ENCODE data around the gene PPP2R3B. TPM values are rescaled to one million over a fixed set of nuclear protein-coding genes. Genes with fewer than 3 reads are reported as not detected.
"Not testable (repeated sequence)": the region's sequence is repeated elsewhere in the genome, so short reads cannot be mapped to it uniquely, and the experiment has no call there.

PPP2R3B gene
- polyA plus RNA-seq, 3 donors: 6.6 to 13.2 (median 7.1) TPM

DNA sequence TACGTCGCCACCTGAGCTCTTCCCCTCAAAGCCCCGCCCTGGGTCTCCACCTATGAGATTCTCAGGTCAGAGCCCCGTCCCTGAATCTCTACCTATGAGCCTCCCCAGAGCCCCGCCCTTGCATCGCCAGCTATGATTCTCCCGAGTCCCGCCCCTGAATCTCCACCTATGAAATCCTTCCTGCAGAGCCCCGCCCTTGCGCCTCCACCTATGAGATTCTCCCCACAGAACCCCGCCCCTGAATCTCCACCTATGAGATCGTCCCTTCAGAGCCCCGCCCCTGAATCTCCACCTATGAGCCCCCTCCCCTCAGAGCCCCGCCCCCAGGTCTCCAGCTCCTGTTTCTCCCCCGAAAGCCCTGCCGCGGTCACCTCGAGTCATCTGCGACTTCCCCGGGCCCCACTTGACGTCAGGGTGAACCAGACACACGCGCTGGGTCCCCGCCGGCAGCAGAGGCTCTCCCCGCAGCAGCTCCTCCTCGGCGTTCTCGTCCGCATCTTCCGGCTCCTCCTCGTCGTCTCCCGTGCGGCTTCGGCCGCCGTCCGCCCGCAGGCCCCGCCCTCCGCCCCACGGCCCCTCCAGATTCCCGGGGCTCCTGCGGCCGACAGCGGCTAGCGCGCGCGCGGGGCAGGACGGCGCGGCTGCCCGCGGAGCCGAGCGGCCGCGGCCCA lies 68.5 kb downstream of the PPP2R3B start:
- H3K27ac ChIP-seq (ENCODE audit: low read depth, low read length): peak overlapping the region; percentile 97
- WGBS, 3 donors: 1% methylated on average over 53 to 61 of the region's 61 CpGs

DNA sequence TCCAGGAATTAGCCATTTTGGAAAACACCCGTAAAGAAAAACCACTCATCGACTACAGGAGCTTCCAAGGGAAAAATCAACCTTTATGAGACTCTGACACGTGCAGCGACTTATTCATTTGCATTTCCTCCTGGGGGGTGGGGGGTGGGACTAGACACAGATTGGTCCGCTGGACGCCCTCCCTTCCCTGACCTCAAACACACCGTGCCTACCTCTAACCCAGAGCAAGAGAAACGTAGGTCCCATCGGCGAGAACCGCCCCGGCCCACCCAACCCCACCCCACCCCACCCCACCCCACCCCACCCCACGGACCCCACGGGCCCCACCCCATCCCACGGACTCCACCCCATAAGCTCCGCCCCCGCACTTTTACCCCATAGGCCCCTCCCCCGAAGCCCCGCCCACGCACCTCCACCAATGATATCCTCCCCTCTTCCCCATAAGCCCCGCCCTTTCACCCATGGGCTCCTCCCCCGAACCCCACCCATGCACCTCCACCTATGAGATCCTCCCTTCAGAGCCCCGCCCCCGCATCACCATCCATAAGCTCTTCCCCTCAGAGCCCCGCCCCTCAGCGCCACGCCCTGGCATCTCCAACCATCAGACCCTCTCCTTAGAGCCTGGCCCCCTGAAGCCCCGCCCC lies 69.2 kb downstream of the PPP2R3B start:
- peak overlapping the region; percentile 52 for H3K27ac ChIP-seq (ENCODE audit: low read depth, low read length)
- 49 to 60% (median 56%) methylated on average over 16 to 24 of the region's 28 CpGs for WGBS, 3 donors

DNA sequence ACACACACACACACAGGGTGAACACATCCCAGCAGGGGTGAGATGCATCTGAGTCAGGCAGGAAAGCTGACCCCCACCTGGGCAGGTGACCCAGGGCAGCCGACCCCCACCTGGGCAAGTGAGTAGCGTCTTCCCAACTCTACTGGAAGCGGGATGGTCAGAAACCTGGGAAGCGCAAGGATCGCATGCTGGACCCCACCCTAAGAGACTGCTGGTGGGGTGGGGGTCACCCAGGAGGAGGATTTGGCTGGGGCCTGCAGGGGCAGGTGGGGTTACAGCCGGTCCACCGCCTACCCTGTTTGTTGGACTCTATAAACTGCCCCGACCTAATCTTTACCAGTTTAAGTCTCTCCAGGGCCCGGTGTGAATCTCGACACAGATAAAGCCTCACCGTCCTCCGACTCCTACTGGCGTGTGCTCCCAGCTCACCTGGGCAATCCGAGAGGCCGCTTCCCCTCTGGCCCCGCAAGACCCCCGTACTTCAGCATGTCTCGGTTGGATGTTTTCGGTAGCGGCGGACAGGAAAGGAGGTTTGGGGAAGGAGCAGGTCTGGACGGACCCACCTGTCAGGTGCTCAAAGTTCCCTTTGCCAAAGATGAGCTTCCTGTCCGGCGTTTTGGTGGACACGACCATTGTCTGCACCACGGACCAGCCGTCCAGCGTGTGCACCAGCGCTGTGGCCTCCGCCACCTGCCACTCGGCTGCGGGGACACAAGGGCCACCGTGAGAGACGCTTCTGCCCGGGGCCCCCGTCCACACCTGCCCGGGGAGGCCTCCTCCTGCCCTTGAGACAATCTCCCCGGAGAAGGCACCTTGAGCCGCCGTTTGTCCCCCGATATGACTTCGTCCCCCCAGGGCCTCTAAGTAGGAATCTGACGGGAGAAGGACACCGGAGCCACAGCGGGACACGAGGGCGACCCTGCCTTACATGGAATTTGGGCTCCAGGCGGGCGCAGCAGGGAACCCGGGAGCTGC lies 70.1 kb downstream of the PPP2R3B start:
- no peak overlapping the region for H3K27ac ChIP-seq (ENCODE audit: low read depth, low read length)
- WGBS, 3 donors: 89 to 95% (median 93%) methylated on average over 50 of the region's 50 CpGs

DNA sequence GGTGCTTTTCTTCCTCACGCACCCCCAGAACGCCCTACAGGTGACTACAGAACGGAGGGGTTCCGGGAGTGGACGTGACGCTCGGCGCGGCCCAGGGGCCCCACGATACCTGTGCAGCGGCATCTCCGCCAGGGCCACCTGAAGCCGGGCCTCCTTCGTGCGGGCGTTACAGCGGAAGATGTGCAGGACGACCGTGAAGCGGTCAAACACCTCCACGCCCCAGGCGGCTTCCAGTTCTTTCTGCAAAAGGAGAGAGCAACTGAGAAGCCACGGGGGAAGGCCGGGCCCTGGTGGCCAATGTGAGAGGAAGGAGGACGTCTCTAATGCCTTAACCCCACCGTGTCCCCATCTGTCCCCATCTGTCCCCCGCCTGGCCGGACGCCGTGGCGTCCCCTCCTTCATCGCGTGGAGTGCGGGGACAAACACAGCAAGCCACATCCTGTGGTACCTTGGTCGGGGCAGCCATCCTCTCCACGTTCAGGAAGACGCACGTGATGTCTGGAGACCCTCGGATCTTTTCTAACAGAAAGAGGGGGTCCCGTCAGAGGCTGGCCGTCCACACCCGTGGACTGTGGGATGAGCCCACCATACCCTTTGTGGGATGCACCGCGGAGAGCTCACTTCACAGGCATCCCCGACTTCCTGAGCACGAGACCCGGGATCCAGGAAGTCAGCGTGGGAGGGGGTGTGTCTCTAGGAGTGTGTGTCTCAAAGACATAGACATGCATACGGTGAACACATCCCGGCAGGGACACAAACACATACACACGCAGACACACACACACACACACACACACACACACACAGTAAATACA lies 71.7 kb downstream of the PPP2R3B start:
- 90 to 92% (median 91%) methylated on average over 47 to 51 of the region's 51 CpGs for WGBS, 3 donors
- H3K27ac ChIP-seq (ENCODE audit: low read depth, low read length): no peak overlapping the region

DNA sequence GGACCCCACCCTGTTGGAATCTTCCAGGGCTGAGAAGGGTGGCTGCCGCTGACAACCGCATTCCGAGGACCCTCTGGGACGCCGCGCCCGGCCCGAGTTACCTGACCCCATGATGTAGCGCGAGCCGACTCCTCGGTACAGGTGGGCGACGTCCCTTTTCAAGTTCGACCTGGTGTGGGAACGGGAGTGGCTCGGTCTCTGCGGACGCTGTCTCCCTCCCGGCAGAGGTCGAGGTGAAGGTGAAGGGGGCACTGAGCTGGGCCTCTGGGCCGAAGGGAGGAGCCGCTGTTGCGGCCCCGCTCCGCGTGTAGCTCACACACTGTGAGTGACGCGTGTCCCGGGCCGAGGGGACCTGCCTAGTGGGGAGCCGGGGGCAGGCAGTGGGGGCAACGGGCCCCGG lies 72.7 kb downstream of the PPP2R3B start:
- no peak overlapping the region for H3K27ac ChIP-seq (ENCODE audit: low read depth, low read length)
- WGBS, 3 donors: 97 to 98% (median 98%) methylated on average over 32 to 34 of the region's 34 CpGs

DNA sequence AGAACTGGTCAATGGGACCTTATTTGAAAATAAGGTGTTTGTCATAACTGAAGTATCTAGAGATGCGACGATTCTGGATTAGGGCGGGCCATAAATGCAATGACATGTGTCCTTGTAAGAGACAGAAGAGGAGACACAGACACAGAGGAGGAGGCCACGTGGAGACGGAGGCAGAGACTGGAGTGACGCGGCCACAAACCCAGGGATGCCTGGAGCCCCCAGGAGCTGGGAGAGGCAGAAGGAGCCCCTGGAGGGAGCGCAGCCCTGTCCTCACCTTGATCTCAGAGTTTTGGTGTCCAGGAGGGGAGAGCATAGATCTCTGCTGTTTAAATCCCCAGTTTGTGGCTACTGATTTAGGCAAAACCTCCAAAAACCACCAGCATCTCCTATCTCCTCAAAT lies 73.2 kb downstream of the PPP2R3B start:
- H3K27ac ChIP-seq (ENCODE audit: low read depth, low read length): no peak overlapping the region
- WGBS, 3 donors: 89 to 98% (median 95%) methylated on average over 8 of the region's 8 CpGs

DNA sequence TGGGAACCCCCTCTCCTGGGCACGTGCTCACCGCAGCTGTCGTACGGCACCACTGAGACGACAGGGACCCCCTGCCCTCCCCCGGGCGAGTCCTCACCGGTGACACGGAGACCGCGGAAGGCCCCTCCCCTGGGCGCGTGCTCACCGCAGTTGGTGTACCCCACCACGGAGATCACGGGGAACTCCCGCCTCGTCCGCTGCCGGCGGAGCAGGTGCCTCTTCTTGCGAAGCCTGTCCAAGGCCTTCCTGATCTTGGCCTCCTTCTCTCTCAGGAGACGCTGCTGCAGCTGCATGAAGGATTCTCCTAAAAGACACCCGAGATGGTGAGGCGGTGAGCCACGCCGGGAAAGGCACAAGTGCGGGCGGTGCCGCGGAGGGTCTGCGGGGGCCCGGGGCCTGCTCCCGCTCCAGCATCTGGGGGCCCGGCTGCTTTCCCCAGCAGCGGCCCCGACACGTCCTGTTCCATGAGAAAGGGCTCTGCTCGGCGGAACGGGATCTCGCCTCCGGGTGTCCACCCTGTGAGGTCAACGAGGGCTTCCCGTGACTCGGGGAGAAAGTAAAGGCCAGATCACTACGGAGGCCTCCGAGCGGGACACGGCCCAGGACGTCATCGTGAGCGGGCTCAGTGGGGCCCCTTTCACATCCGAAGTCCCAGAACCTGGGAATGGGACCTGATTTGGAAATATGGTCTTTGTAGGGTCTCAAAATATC lies 73.9 kb downstream of the PPP2R3B start:
- no peak overlapping the region for H3K27ac ChIP-seq (ENCODE audit: low read depth, low read length)
- 93 to 97% (median 96%) methylated on average over 52 to 54 of the region's 54 CpGs for WGBS, 3 donors

DNA sequence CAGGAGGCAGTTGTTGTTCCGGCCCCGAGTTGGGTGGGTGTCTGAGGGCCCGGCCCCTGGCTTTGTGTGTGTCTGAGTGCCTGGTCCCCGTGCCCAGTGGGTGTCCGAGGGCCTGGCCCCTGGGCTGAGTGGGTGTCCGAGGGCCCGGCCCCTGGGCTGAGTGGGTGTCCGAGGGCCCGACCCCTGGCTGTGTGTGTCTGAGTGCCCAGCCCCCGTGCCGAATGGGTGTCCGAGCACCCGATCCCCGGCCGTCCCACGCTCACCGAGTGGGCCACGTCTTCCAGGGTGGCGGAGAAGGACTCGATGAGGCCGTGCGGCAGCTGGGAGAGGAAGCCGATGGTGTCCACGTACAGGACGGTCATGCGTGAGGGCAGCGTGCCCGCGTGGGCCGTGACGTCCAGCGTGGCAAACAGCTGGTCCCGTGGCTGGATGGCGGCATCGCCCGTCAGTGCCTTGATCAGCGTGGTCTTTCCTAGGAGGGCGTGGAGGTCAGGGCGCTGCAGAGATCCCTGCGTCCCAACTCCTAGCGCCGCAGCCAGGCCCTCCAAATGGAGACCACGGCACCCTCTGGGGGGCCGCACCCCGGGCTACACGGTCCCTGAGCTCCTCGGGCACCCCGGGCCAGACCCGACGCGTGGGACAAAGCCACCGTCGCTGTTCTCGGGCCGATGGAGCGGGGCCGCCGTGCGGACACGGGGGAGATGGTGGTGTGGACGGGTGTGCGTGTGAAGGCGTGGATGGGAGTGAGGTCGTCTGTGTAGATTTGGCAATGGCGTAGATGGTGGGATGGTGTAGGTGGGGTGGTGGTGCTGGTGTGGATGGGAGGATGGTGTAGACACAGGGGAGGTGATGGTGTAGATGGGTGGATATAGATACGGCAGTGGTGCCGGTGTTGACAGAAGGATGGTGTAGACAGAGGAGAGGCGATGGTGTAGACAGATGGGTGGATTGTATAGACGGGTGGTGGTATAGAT lies 75.3 kb downstream of the PPP2R3B start:
- H3K27ac ChIP-seq (ENCODE audit: low read depth, low read length): no peak overlapping the region
- WGBS, 3 donors: 94 to 95% (median 95%) methylated on average over 61 to 69 of the region's 69 CpGs

DNA sequence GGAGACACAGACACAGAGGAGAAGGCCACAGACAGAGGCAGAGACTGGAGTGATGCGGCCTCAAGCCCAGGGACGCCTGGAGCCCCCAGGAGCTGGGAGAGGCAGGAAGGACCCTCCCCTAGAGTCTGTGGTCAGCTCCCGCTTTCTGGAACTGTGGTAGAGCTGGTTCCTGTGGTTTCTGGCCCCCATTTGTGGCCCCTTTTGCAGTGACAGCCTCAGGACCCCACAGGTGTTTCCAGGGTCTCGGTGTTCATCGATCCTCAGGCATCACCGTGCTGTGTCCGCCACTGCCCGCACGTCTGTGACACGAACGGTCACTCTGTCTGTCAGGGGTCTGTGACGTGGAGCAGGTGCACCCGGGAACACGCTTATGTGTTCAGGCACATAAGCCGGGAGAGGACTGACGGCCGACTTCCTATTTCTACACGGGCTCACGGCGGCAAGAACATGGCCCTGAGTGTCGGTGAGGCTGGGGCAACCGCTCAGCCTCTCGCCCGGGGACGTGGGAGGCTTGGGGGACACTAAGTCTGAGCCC lies 76.0 kb downstream of the PPP2R3B start:
- WGBS, 3 donors: 91 to 94% (median 92%) methylated on average over 25 of the region's 25 CpGs

DNA sequence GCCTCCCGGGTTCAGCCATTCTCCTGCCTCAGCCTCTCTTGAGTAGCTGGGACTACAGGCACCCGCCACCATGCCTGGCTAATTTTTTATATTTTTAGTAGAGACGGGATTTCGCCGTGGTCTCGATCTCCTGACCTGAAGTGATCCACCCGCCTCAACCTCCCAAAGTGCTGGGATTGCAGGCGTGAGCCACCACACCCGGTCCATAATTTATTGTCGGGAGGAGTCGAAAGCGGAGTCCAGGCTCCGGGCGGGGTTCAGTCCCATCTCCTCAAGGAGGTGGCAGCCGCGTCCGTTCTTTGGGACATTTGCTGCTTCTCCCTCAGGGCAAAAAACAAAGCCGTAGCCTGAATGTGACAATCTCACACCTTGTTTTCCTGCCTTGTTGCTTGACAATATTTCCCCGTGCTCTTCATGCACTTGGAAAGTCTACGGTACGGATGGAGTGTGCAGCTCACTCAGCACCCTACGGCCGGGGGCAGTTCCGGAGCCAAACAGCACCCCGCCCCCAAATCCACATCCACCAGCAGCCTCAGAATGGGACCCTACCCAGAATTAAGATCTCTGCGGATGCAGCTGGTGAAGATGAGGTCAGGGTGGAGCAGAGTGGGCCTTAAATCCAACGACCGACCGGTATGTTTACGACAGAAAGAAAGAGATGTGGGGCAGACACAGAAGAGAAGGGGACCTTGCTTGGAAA lies 77.7 kb downstream of the PPP2R3B start:
- no peak overlapping the region for H3K27ac ChIP-seq (ENCODE audit: low read depth, low read length)
- 94 to 95% (median 95%) methylated on average over 30 of the region's 30 CpGs for WGBS, 3 donors

More for the DNA sequence above, 76.0 kb downstream of the PPP2R3B start:
- H3K27ac ChIP-seq (ENCODE audit: low read depth, low read length): no peak overlapping the region

DNA sequence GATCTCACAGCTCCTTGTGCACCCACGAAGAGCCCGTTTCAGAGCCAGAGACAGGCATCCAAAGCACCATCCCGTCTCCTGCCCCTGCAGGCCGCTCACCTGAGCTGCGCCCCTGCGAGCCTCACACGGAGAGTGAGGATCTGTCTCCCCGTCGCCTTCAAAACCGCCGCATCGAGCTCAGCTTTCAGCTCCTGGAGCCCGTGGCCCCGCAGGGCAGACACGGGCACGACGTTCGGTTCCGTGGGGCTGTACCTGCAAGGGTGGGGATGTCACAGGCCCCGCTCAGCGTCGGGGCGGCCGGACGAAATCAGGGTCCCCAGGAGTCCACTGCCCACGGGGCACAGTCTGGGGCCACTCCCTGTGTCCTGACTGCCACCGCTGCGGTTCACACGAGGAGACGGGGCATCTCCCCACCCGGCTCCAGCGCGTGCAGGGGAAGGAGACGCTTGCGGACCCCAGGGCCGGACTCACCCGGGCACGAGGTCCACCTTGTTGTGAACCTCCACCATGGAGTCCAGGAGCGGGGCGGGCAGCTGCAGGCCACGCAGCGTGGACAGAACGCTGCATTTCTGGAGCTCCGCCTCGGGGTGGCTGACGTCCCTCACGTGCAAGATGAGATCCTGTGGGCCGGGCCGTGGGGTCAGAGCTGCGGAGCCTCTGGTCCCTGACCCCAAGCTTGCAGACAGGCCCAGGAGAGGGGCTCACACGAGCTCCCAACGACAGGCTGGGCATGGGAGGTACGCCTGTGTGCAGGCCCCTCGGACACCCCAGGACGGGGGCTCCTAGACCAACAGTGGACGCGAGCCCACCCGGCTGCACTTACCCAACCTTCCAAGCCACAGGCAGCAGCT lies 79.2 kb downstream of the PPP2R3B start:
- WGBS, 3 donors: 96 to 98% (median 96%) methylated on average over 51 to 58 of the region's 58 CpGs
- H3K27ac ChIP-seq (ENCODE audit: low read depth, low read length): no peak overlapping the region

DNA sequence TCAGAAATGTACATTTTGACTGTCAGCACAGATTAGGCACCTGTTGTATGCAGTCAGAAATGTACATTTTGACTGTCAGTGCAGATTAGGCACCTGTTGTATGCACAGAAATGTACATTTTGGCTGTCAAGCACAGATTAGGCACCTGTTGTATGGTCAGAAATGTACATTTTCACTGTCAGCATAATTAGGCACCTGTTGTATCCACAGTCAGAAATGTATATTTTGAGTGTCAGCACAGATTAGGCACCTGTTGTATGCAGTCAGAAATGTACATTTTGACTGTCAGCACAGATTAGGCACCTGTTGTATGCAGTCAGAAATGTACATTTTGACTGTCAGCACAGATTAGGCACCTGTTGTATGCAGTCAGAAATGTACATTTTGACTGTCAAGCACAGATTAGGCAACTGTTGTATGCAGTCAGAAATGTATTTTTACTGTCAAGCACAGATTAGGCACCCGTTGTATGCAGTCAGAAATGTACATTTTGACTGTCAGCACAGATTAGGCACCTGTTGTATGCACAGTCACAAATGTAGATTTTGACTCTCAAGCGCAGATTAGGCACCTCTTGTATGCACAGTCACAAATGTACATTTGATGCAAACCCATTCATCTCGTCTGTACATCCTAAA lies 80.0 kb downstream of the PPP2R3B start:
- not testable (repeated sequence) for H3K27ac ChIP-seq (ENCODE audit: low read depth, low read length)
- WGBS, 3 donors: 96 to 99% (median 97%) methylated on average over 3 of the region's 3 CpGs

DNA sequence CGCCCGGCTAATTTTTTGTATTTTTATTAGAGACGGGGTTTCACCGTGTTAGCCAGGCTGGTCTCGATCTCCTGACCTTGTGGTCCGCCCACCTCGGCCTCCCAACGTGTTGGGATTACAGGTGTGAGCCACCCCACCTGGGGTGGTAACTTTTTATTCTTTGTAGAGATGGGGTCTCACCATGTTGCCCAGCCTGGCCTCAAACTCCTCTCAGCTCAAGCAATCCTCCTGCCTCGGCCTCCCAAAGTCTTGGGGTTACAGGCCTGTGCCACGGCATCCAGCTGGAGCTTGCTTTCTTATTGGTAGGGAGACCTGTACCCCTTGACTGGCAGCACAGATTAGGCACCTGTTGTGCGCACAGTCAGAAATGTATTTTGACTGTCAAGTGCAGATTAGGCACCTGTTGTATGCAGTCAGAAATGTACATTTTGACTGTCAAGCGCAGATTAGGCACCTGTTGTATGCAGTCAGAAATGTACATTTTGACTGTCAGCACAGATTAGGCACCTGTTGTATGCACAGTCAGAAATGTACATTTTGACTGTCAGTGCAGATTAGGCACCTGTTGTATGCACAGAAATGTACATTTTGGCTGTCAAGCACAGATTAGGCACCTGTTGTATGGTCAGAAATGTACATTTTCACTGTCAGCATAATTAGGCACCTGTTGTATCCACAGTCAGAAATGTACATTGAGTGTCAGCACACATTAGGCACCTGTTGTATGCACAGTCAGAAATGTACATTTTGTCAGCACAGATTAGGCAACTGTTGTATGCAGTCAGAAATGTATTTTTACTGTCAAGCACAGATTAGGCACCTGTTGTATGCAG lies 80.7 kb downstream of the PPP2R3B start:
- not testable (repeated sequence) for H3K27ac ChIP-seq (ENCODE audit: low read depth, low read length)
- 91 to 96% (median 96%) methylated on average over 12 of the region's 12 CpGs for whole genome bisulfite sequencing, 3 donors

DNA sequence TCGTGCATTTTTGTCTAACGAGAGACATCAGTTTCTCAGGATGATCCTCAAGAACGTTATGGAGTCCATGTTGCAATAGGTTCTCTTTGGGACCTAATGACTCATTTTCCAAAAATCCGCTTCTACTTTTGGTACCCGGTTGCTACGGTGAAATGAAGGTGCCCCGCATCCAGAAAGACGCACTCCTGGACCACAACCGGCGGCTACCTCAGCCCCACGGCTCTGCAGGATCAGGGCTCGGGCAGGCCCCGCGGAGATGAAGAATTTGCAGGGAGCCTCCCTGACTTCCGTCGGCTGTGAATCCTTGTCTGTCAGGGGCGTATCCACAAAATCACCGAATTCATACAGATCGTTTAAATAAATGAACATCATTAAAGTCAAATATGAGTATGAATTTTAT lies 83.7 kb downstream of the PPP2R3B start:
- 92 to 95% (median 94%) methylated on average over 19 of the region's 19 CpGs for WGBS, 3 donors
- H3K27ac ChIP-seq (ENCODE audit: low read depth, low read length): no peak overlapping the region

Data from adipose tissue (tissue), 3 donors.